Measurements from ENCODE around the gene MPZL2. TPM values are rescaled to one million over a fixed set of nuclear protein-coding genes. Genes with fewer than 3 reads are reported as not detected.

MPZL2 gene
- total RNA-seq, result not detected in 2 replicates

GRCh38 chr11:118263695-118264568 is at the start of gene MPZL2:
Gene MPZL2, minus strand, starts transcription at chr11:118264297. Its CDS starts 144 bp downstream, at chr11:118264153.

GRCh38 chr11:118304568-118305248 is 40.6 kb upstream of the MPZL2 start, which contains the start of gene CD3E:
Gene CD3E, plus strand, starts transcription at chr11:118304730. Its CDS starts 223 bp downstream, at chr11:118304953.

GRCh38 chr11:118251858-118252652 is 12.0 kb downstream of the MPZL2 start, which contains the start of gene MPZL3:
Gene MPZL3, minus strand, starts transcription at chr11:118252365. Its CDS starts 71 bp downstream, at chr11:118252294.

GRCh38 chr11:118224511-118225188 is 39.4 kb downstream of the MPZL2 start, which contains the start of gene JAML:
Gene JAML, minus strand, starts transcription at chr11:118225011. Its CDS starts 10,145 bp downstream, at chr11:118214866.

Other genes with a start within 250 kb of the MPZL2 start
- not detected in 2 replicates for gene TMPRSS4, start 187.2 kb downstream of the MPZL2 start, total RNA-seq
- not detected in 2 replicates for gene SMIM35, start 177.3 kb downstream of the MPZL2 start, total RNA-seq
- not detected in 2 replicates for gene SCN4B, start 111.5 kb downstream of the MPZL2 start, total RNA-seq
- 0.09 TPM in 1 of 2 replicates, not detected in the other for gene SCN2B, start 87.7 kb downstream of the MPZL2 start, total RNA-seq
- not detected in 2 replicates for gene JAML, start 39.3 kb downstream of the MPZL2 start, total RNA-seq
- gene MPZL3, start 11.9 kb downstream of the MPZL2 start, total RNA-seq, result 0.17 and 0.82 TPM in 2 replicates
- not detected in 2 replicates for gene CD3E, start 40.4 kb upstream of the MPZL2 start, total RNA-seq
- not detected in 2 replicates for gene CD3D, start 78.4 kb upstream of the MPZL2 start, total RNA-seq
- not detected in 2 replicates for gene CD3G, start 80.0 kb upstream of the MPZL2 start, total RNA-seq
- gene UBE4A, start 95.3 kb upstream of the MPZL2 start, total RNA-seq, result 29.8 and 30.5 TPM in 2 replicates
- gene ATP5MG, start 137.3 kb upstream of the MPZL2 start, total RNA-seq, result 46.9 and 55.3 TPM in 2 replicates
- 8.8 and 15.6 TPM in 2 replicates for gene KMT2A, start 172.2 kb upstream of the MPZL2 start, total RNA-seq

Data from pericardium fibroblast (primary cell).